Thyroid gland (tissue), 4 donors: ENCODE results near the gene SECTM1.

Experiments used
- POLR2A ChIP-seq, 2 donors: fragments of 450-650 bp; IDR thresholded peaks; one replicate each; pipeline ENCODE4 v1.6.1; 2017; ENCODE audit warnings: antibody characterized with exemption in 2 of 2, mild to moderate bottlenecking in 2 of 2, moderate library complexity in 1 of 2
- TF ChIP-seq, protein P1 (sequence below), 6 experiments: fragments of 200-600 bp in 3 of 6; fragments of 450-650 bp in 3 of 6; sonication (generic) in 3 of 6; IDR thresholded peaks; one replicate each; pipeline ENCODE4 v1.5.1; 2016 to 2019; ENCODE audit warnings: antibody characterized with exemption in 6 of 6, mild to moderate bottlenecking in 2 of 6, inconsistent platforms in 1 of 6, moderate library complexity in 1 of 6

DNA sequence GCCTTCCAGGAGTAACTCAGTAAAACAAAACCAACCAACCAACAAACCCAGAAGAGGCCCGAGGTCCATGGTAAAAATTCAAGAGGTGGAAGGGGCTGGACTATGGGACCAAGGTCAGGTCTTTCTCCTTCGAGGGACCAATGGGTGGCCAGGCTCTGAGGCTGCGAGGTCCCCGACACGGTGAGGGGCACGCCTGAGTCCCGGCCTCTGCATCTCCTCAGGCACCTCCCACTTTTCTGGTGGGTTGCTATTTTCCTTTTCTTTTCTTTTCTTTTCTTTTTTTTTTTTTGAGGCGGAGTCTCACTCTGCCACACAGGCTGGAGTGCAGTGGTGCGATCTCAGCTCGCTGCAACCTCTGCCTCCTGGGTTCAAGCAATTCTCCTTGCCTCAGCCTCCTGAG, 34.1 kb downstream of the SECTM1 start:
- no peak for TF ChIP-seq POLR2A (IDR thresholded peaks at IDR 0.05)
- TF ChIP-seq, protein P1, sequence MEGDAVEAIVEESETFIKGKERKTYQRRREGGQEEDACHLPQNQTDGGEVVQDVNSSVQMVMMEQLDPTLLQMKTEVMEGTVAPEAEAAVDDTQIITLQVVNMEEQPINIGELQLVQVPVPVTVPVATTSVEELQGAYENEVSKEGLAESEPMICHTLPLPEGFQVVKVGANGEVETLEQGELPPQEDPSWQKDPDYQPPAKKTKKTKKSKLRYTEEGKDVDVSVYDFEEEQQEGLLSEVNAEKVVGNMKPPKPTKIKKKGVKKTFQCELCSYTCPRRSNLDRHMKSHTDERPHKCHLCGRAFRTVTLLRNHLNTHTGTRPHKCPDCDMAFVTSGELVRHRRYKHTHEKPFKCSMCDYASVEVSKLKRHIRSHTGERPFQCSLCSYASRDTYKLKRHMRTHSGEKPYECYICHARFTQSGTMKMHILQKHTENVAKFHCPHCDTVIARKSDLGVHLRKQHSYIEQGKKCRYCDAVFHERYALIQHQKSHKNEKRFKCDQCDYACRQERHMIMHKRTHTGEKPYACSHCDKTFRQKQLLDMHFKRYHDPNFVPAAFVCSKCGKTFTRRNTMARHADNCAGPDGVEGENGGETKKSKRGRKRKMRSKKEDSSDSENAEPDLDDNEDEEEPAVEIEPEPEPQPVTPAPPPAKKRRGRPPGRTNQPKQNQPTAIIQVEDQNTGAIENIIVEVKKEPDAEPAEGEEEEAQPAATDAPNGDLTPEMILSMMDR (IDR thresholded peaks at IDR 0.05), result no peak
